Measurements from ENCODE around the gene FERMT1. TPM values are rescaled to one million over a fixed set of nuclear protein-coding genes. Genes with fewer than 3 reads are reported as not detected.

FERMT1 gene
- total and polyA plus RNA-seq, 9 donors, result 1.1 to 10.4 (median 4.7) TPM

DNA sequence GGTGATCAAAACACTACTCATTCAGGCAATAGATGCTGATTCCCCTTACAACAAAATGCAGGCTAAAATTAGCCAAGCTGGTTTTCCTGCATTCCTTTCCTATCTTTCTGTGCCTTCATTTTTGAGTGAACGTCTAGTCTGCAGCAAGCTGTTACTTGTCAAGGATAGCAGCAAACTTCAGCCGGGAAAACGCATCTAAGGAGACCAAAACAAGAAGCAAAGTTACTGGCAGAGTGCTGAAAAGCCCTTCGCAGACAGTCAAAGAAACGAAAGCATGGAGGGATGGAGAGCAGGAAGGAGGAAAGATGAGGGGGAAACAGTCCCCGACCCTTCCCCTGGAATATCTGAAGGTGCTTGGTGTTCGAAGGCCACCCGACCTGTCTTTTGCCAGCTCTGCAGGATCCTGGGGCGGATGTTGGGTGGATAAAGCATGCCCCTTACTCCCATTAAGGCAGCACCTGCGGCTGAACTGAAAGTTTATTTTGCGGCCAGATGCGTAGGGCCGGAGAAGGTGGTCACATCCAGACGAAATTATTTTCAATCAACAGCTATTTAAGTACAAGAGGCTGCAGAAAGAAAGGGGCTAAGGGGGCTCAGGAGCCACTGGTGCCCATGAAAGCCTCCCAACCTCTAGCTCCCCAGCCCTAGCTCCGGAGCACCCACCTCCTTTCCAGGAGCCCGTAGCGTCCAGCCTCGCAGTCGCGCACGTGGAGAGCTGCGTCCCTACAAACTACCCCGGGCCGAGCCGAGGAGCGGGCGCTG, 538 bp downstream of the FERMT1 start:
- intact Hi-C loops (cut with DNase I), result no loop called here
- Histone ChIP-seq H3K36me3 (no peaks in the 10 kb centered on the region), H3K27ac (peak overlapping the region; percentile 34 to 79), H3K9me3 (no peaks in the 10 kb centered on the region), H3K27me3 (no peaks in the 10 kb centered on the region), H3K4me3 (peak overlapping the region; percentile 60), H3K4me1 (ENCODE audit: insufficient read depth) (peaks cover 3% of the 10 kb centered on the region)
- TF ChIP-seq POLR2A (IDR thresholded peaks at IDR 0.05), result no peak
- no peak for TF ChIP-seq EP300 (IDR thresholded peaks at IDR 0.05)
- TF ChIP-seq, protein P1, sequence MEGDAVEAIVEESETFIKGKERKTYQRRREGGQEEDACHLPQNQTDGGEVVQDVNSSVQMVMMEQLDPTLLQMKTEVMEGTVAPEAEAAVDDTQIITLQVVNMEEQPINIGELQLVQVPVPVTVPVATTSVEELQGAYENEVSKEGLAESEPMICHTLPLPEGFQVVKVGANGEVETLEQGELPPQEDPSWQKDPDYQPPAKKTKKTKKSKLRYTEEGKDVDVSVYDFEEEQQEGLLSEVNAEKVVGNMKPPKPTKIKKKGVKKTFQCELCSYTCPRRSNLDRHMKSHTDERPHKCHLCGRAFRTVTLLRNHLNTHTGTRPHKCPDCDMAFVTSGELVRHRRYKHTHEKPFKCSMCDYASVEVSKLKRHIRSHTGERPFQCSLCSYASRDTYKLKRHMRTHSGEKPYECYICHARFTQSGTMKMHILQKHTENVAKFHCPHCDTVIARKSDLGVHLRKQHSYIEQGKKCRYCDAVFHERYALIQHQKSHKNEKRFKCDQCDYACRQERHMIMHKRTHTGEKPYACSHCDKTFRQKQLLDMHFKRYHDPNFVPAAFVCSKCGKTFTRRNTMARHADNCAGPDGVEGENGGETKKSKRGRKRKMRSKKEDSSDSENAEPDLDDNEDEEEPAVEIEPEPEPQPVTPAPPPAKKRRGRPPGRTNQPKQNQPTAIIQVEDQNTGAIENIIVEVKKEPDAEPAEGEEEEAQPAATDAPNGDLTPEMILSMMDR (IDR thresholded peaks at IDR 0.05), result no peak
- WGBS, 3 donors, result 1% methylated on average over 27 of the region's 27 CpGs
- DNase-seq, result peak in 2 of 5 donors; percentile 11 to 46

DNA sequence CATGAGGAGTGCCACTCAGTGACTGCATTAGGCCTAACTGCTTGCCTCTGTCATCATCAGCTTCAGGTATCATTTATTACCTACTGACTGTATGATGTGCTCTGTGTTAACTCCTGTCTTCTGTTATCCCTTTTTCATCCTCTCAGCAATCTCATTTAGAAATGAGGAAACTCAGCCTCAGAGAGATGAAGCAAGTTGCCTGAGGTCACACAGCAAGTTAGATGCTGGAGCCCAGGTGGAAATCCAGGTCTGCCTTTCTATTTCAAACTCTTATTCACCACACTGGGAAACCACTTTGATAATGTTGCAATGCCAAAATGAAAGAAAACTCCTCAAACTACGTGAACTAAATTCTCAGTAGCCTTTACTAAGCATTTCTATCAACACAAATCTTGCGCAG, 1.3 kb downstream of the FERMT1 start:
- no peak for TF ChIP-seq POLR2A (IDR thresholded peaks at IDR 0.05)
- TF ChIP-seq, protein P1 (IDR thresholded peaks at IDR 0.05), result no peak
- no peak for TF ChIP-seq EP300 (IDR thresholded peaks at IDR 0.05)
- no peak for DNase-seq
- intact Hi-C loops (cut with DNase I), result no loop called here
- 58 to 72% (median 65%) methylated on average over 2 of the region's 2 CpGs for WGBS, 3 donors
- Histone ChIP-seq H3K9me3 (no peaks in the 10 kb centered on the region), H3K4me3 (peak overlapping the region; percentile 60), H3K27ac (peak overlapping the region in 1 of 2 donors; percentile 79), H3K36me3 (no peaks in the 10 kb centered on the region), H3K27me3 (no peaks in the 10 kb centered on the region), H3K4me1 (ENCODE audit: insufficient read depth) (peaks cover 3% of the 10 kb centered on the region)

DNA sequence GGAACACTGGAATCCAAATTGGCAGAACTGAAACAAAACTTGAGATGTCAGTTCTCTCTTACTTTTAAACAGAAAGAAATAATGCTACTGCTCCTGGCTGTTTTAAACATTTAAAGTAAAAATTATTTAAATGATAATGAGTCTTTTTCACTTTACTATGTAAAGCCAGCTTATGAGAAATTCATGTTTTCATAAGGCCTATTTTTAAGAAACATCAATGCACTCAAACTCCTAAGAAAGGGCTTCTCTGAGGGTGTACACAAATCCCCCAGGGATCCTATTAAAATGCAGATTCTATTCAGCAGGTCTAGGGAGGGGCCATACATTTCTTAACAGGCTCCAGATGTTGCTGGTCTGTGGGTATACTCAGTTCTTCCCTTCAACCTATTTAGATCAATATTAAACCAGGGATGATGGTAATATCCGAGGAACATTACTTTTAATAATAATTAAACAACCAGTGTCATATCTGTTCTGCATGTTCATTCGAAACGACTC, 2.3 kb downstream of the FERMT1 start:
- Histone ChIP-seq H3K27me3 (no peaks in the 10 kb centered on the region), H3K4me3 (no peak overlapping the region), H3K4me1 (ENCODE audit: insufficient read depth) (peaks cover 3% of the 10 kb centered on the region), H3K27ac (no peak overlapping the region), H3K9me3 (no peaks in the 10 kb centered on the region), H3K36me3 (no peaks in the 10 kb centered on the region)
- TF ChIP-seq, protein P1 (IDR thresholded peaks at IDR 0.05), result no peak
- intact Hi-C loops (cut with DNase I), result no loop called here
- no peak for DNase-seq
- 73 to 77% (median 75%) methylated on average over 3 of the region's 3 CpGs for WGBS, 3 donors

DNA sequence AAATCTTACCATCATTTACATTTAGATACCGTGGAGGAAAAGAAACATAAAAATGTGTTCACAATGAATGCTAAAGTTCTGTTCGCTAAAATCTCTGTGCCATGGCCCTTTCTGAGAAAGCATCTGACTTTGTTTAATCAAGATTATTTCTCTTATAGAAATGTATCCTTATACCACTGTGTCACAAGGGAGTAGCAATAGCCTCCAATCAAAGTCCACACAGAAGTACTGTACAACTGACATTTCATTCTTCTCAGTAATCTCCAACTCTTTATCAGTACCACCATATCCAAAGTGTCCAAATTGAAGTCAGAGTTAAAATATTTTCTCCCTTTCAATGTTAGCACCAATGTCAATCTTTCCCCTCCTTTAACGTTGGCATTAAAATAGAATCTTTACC, 6.1 kb downstream of the FERMT1 start:
- no peak for DNase-seq
- 87 to 92% (median 92%) methylated on average over 3 of the region's 3 CpGs for WGBS, 3 donors
- intact Hi-C loops (cut with DNase I), result no loop called here
- Histone ChIP-seq H3K27me3 (no peaks in the 10 kb centered on the region), H3K9me3 (no peaks in the 10 kb centered on the region), H3K4me1 (ENCODE audit: insufficient read depth) (no peaks in the 10 kb centered on the region), H3K36me3 (no peaks in the 10 kb centered on the region), H3K4me3 (no peak overlapping the region), H3K27ac (no peak overlapping the region)
- TF ChIP-seq, protein P1 (IDR thresholded peaks at IDR 0.05), result no peak
- TF ChIP-seq EP300 (IDR thresholded peaks at IDR 0.05) (no peak), POLR2A (IDR thresholded peaks at IDR 0.05) (no peak)

Data from ovary (tissue), 9 donors.